GM21526 (cell line): ENCODE data around the gene SRD5A2.

Experiments used
- ATAC-seq: cut with Tn5 transposase; IDR thresholded peaks from one replicate; pipeline ENCODE4 v1.9.1; 2021; ENCODE audit warnings: moderate library complexity; ENCODE audit not compliant: unreplicated experiment, low FRiP score

SRD5A2 gene

GRCh38 chr2:31580321-31581117 lies at the start of gene SRD5A2:
Gene SRD5A2, minus strand, starts transcription at chr2:31580938. Its CDS starts 38 bp downstream, at chr2:31580900.
- ATAC-seq: no peak

GRCh38 chr2:31606509-31606908 lies 25.8 kb upstream of the SRD5A2 start:
- no peak for ATAC-seq

GRCh38 chr2:31598694-31599093 lies 18.0 kb upstream of the SRD5A2 start:
- no peak for ATAC-seq

- no peak for ATAC-seq
Measured at GRCh38 chr2:31586230-31586629, 5.5 kb upstream of the SRD5A2 start.

GRCh38 chr2:31581124-31581795 lies 522 bp upstream of the SRD5A2 start:
- ATAC-seq: no peak

GRCh38 chr2:31579996-31580320 lies 780 bp downstream of the SRD5A2 start:
- no peak for ATAC-seq

GRCh38 chr2:31578316-31578715 lies 2.4 kb downstream of the SRD5A2 start:
- ATAC-seq: no peak

- no peak for ATAC-seq
Measured at GRCh38 chr2:31577143-31577542, 3.6 kb downstream of the SRD5A2 start.

- no peak for ATAC-seq
Measured at GRCh38 chr2:31568585-31569201, 12.0 kb downstream of the SRD5A2 start.

GRCh38 chr2:31567679-31568078 lies 13.1 kb downstream of the SRD5A2 start:
- ATAC-seq: no peak

- ATAC-seq: no peak
Measured at GRCh38 chr2:31563273-31563839, 17.4 kb downstream of the SRD5A2 start.

GRCh38 chr2:31561823-31562222 lies 18.9 kb downstream of the SRD5A2 start:
- ATAC-seq: no peak

- no peak for ATAC-seq
Measured at GRCh38 chr2:31558401-31559295, 22.1 kb downstream of the SRD5A2 start.

GRCh38 chr2:31556940-31557339 lies 23.8 kb downstream of the SRD5A2 start:
- ATAC-seq: no peak

- ATAC-seq: no peak
Measured at GRCh38 chr2:31555967-31556706, 24.6 kb downstream of the SRD5A2 start.

- no peak for ATAC-seq
Measured at GRCh38 chr2:31553362-31553761, 27.4 kb downstream of the SRD5A2 start.

GRCh38 chr2:31547485-31547884 lies 33.3 kb downstream of the SRD5A2 start:
- ATAC-seq: no peak

GRCh38 chr2:31541853-31542252 lies 38.9 kb downstream of the SRD5A2 start:
- no peak for ATAC-seq

- no peak for ATAC-seq
Measured at GRCh38 chr2:31539505-31539904, 41.2 kb downstream of the SRD5A2 start.

GRCh38 chr2:31535768-31536167 lies 45.0 kb downstream of the SRD5A2 start:
- no peak for ATAC-seq
